ENCODE measurements around the gene DDX24. TPM values are rescaled to one million over a fixed set of nuclear protein-coding genes. Genes with fewer than 3 reads are reported as not detected.

DDX24 gene
- total and polyA plus RNA-seq, 9 of the 15 experiments (the other 6 are each of a cell fraction or from before 2014, with no cell fraction given) = 82.4 to 175 (median 122) TPM

DNA sequence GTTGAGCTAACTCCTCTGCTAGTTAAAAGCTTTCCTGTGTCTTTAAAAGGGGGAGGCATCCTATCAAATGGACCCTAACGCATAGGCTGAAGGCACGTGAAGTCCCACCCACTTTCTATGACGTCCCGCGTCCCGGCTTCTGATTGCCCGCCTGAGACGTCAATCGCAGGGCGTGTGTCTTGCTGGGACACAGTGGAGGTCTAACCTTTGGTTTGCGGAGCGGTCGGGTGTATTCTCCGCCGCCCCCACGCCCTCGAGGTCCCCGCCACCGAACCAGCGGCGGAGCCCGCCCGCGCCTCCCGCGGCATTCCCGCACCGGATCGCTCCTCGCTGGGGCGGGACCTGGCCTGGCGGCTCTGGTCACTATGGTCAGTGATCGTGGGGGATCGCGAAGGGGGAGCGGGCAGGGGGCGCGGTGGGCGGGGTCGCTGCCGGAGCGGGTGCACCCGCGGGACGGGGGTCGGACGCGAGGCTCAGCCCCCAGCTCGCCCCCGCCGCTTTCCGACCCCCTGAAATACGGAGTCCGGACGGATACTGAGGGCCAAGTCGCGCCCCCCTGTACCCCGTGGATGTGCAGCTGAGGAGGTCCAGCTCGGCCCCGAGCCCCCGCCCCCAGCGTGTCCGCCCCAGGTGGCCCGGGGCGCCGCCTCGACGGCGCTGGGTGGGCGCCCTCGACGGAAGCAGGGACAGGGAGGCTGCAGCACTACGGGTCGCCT is 54.7 kb downstream of the DDX24 start, which contains the start of gene OTUB2 (continued):
- TF ChIP-seq, protein P1, sequence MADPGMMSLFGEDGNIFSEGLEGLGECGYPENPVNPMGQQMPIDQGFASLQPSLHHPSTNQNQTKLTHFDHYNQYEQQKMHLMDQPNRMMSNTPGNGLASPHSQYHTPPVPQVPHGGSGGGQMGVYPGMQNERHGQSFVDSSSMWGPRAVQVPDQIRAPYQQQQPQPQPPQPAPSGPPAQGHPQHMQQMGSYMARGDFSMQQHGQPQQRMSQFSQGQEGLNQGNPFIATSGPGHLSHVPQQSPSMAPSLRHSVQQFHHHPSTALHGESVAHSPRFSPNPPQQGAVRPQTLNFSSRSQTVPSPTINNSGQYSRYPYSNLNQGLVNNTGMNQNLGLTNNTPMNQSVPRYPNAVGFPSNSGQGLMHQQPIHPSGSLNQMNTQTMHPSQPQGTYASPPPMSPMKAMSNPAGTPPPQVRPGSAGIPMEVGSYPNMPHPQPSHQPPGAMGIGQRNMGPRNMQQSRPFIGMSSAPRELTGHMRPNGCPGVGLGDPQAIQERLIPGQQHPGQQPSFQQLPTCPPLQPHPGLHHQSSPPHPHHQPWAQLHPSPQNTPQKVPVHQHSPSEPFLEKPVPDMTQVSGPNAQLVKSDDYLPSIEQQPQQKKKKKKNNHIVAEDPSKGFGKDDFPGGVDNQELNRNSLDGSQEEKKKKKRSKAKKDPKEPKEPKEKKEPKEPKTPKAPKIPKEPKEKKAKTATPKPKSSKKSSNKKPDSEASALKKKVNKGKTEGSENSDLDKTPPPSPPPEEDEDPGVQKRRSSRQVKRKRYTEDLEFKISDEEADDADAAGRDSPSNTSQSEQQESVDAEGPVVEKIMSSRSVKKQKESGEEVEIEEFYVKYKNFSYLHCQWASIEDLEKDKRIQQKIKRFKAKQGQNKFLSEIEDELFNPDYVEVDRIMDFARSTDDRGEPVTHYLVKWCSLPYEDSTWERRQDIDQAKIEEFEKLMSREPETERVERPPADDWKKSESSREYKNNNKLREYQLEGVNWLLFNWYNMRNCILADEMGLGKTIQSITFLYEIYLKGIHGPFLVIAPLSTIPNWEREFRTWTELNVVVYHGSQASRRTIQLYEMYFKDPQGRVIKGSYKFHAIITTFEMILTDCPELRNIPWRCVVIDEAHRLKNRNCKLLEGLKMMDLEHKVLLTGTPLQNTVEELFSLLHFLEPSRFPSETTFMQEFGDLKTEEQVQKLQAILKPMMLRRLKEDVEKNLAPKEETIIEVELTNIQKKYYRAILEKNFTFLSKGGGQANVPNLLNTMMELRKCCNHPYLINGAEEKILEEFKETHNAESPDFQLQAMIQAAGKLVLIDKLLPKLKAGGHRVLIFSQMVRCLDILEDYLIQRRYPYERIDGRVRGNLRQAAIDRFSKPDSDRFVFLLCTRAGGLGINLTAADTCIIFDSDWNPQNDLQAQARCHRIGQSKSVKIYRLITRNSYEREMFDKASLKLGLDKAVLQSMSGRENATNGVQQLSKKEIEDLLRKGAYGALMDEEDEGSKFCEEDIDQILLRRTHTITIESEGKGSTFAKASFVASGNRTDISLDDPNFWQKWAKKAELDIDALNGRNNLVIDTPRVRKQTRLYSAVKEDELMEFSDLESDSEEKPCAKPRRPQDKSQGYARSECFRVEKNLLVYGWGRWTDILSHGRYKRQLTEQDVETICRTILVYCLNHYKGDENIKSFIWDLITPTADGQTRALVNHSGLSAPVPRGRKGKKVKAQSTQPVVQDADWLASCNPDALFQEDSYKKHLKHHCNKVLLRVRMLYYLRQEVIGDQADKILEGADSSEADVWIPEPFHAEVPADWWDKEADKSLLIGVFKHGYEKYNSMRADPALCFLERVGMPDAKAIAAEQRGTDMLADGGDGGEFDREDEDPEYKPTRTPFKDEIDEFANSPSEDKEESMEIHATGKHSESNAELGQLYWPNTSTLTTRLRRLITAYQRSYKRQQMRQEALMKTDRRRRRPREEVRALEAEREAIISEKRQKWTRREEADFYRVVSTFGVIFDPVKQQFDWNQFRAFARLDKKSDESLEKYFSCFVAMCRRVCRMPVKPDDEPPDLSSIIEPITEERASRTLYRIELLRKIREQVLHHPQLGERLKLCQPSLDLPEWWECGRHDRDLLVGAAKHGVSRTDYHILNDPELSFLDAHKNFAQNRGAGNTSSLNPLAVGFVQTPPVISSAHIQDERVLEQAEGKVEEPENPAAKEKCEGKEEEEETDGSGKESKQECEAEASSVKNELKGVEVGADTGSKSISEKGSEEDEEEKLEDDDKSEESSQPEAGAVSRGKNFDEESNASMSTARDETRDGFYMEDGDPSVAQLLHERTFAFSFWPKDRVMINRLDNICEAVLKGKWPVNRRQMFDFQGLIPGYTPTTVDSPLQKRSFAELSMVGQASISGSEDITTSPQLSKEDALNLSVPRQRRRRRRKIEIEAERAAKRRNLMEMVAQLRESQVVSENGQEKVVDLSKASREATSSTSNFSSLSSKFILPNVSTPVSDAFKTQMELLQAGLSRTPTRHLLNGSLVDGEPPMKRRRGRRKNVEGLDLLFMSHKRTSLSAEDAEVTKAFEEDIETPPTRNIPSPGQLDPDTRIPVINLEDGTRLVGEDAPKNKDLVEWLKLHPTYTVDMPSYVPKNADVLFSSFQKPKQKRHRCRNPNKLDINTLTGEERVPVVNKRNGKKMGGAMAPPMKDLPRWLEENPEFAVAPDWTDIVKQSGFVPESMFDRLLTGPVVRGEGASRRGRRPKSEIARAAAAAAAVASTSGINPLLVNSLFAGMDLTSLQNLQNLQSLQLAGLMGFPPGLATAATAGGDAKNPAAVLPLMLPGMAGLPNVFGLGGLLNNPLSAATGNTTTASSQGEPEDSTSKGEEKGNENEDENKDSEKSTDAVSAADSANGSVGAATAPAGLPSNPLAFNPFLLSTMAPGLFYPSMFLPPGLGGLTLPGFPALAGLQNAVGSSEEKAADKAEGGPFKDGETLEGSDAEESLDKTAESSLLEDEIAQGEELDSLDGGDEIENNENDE (IDR thresholded peaks at IDR 0.05; ENCODE audit: low read depth, low read length) = no peak
- TF ChIP-seq TRIM28 (IDR thresholded peaks at IDR 0.05) (no peak), KDM5B (IDR thresholded peaks at IDR 0.05; ENCODE audit: insufficient replicate concordance, low read depth, low read length) (no peak), ZNF507 (tag; conservative IDR thresholded peaks at IDR 0.05) (no peak), U2AF1 (optimal IDR thresholded peaks at IDR 0.05; ENCODE audit: low read depth, low read length) (no peak), ZNF717 (CRISPR knock-in tag; IDR thresholded peaks at IDR 0.05) (no peak), ZBTB17 (CRISPR knock-in tag; IDR thresholded peaks at IDR 0.05) (no peak), ZKSCAN8 (CRISPR knock-in tag; IDR thresholded peaks at IDR 0.05) (no peak), CCNT2 (IDR thresholded peaks at IDR 0.05; ENCODE audit: borderline replicate concordance, extremely low read depth, insufficient read length, low read depth, low read length) (no peak), RB1 (IDR thresholded peaks at IDR 0.05; ENCODE audit: low read depth) (no peak), GTF2E2 (tag; IDR thresholded peaks at IDR 0.05) (no peak), ZBTB7A (IDR thresholded peaks at IDR 0.05; ENCODE audit: borderline replicate concordance, control insufficient read depth, low read depth, low read length) (peak; percentile 66; the same call in 1 of the 2 replicates), CBX5 (IDR thresholded peaks at IDR 0.05; ENCODE audit: borderline replicate concordance, low read depth) (no peak), FUS (optimal IDR thresholded peaks at IDR 0.05; ENCODE audit: low read depth, low read length) (no peak), BRCA1 (IDR thresholded peaks at IDR 0.05) (no peak), BRCA1 (CRISPR knock-in tag; IDR thresholded peaks at IDR 0.05) (no peak), MYC (IDR thresholded peaks at IDR 0.05; ENCODE audit: low read depth, low read length) (peak; percentile 29; the same call in 1 of the 2 replicates), MYC (CRISPR knock-in tag; IDR thresholded peaks at IDR 0.05; ENCODE audit: borderline replicate concordance, low read depth) (no peak), ETS2 (tag; IDR thresholded peaks at IDR 0.05; ENCODE audit: borderline replicate concordance, poor library complexity, severe bottlenecking) (no peak)
